ENCODE measurements around the gene DEFB108B. TPM values are rescaled to one million over a fixed set of nuclear protein-coding genes. Genes with fewer than 3 reads are reported as not detected.
A peak's percentile ranks its signal among the peaks of the same experiment; 100 is the strongest.
"Not testable (repeated sequence)": the region's sequence is repeated elsewhere in the genome, so short reads cannot be mapped to it uniquely, and the experiment has no call there.

Gene DEFB108B, protein sequence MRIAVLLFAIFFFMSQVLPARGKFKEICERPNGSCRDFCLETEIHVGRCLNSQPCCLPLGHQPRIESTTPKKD
- not detected for total RNA-seq

DNA sequence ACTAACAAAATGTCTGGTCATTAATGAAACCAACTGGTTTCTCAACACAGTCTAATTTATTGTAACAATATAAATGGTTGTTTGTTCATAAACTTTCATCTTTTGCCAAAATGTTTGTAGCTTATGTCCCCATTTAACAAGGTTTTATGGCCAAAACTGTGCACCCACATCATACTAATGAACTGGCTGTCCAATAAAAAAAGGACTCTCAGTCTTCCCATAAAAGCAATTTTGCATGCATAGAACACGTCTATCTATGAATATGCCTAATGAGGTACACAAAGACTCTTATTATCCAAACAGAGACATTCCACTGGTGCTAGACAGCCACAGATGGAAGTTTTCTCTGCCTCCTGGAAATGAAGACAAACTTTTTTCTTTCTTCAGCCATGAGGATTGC lies at the start of gene DEFB108B:
Gene DEFB108B, plus strand, starts transcription at position 390 of the 400 bp plus-strand sequence. Its CDS starts 0 bp downstream, at position 390.
- not testable (repeated sequence) for ATAC-seq

DNA sequence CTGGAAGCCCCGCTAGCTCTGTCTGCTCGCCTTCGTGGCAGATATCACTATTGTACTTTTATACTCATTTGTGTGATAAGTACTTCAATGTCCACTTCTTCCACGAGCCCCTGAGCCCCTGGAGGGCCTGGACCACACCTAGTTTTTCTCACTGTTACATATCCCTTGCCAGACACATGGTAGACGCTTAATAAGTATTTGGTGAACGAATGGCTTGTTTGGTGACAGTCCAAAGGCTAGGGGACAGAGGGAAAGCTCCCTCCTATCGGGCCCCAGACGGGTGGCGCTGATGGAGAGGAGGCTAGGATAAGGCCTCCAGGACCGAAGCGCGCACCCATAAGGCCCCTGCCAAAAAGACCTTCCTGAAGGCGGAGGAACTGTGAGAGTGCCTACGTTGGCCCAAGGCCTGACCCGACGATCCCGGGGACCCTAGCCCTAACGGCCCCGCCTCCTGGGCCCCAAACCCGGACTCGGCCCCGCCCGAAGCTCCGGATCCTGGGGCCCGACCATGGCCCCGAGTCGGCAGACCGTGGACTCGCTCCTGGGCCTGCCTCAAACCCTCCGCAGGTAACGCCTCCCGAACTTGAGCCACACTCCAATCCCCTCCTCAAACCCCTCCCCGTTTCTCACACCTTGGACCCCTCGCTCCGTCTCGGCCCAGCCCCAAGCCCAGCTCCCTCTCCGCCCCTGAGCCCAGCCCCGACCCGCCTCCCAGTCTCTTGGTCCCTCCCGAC lies 46.7 kb upstream of the DEFB108B start:
- ATAC-seq: peak; percentile 44

DNA sequence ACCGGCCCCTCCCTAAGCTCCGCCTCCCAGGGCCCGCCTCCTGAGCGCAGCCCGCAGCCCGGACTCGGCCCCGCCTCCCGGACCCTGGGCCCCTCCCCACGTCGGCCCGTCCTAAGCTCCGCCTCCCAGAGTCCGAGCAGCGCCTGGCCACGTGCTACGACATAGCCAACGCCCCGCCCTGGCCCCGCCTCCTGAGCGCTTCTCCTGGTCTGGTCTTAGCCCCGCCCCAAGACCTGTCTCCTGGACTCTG lies 46.2 kb upstream of the DEFB108B start:
- ATAC-seq: peak; percentile 100

DNA sequence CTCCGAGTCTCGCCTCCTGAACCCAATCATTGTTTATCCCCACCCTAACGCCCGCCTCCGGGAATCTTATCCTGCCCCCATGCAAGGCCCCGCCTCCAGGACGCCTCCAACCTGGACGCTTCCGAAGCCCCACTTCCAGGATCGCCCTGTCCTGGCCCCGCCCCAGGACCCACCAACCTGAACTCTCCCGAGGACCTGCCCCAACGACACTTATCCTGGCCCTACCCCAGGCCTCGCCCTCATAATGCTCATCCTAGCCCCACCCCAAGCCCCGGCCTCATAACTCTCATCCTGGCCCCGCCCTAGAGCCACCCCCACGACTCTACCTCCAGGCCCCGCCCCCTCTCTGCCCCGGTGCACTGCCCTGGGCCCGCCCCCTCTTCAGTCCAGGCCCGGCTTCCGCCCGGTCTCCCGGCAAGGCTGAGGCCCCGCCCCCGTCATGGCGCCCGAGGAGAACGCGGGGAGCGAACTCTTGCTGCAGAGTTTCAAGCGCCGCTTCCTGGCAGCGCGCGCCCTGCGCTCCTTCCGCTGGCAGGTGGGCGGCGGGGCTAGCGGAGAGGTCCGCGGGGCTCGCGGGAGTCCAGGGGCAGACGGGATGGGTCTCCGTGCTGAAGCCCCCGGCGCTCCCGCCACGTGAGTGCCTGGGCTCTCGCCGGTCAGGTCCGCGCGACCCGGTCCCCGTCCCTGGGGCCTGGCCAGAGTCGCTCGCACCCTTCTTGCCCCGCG lies 45.7 kb upstream of the DEFB108B start:
- ATAC-seq: peak; percentile 100

DNA sequence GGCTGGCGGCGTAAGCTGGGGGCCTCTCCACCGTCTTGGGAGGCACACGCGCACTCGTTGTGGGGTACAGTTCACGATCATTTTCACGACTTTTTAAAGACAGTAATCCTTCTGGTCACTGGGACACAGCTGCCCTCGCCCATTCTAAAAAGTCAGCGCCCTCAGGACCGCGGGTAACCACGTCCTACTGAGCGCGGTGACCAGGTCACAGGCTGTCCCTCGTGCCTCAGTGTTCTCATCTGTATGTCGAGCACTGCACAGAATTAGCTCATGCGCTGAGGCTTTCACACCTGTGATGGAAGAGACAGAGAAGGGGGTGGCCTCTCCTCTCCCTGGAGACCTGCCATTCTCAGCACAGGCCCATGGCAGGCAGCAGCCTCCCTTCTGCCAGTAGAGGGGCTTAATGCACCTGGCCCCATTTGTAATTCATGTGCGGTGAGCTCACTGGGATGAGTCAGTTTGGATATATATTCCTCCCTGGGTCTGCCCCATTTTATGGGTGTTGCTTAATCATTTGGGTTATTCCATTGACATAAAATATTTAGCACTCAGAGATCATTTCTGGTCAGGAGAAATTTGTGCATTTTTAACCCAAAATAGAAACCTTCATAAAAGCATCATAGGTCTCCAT lies 45.1 kb upstream of the DEFB108B start:
- ATAC-seq: not testable (repeated sequence)

DNA sequence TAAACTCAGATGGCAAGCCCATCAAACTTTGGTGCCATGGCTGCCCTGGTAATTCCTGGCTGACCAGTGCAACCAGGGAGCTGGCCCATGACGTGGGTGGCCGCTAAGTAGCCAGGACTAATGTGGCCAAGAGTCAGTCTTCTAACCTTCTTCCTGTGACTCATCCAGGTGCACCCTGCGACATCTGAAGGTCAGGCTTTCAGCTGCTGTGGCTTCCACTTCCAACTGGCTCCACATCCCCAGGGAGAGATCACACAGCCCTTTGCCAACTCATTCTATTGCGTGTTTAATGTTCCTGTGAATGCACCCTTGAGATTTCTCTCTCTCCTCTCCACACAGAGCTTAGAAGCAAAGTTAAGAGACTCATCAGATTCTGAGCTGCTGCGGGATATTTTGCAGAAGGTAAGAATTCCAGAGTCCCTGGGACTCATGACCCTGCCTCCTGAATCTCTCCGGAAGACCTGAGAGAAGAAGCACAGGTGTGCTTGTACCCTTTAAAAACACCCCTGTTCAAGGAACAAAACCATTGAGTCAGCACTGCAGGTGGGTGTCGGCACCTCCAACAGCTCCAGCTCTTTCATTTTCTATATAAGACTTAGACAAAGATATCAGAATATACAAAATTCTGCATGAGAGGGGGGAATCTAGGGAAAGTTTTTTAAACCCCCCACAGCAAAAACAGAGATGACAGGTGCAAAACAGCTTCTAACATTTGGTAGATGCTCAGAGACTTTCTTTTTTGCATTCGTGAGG lies 43.4 kb upstream of the DEFB108B start:
- ATAC-seq: not testable (repeated sequence)

DNA sequence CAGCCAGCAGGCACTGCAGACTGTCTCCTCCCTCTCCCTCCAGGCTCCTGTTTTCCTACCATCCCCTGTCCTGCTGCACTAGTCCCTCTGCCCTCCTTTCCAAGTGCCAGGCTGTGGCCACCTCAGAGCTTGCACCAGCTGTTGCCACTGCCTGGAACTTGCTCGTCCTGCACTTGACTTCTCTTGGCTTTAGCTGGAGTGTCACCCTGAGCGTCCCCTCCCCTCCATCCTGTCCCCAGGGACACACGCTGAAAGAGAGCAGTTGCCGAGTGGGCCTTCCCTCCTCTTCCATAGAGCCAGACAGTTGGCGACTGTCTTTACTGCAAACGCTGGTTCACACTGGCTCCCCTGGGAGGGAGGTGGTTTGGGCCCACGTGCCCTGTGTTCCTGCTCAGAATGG lies 41.9 kb upstream of the DEFB108B start:
- not testable (repeated sequence) for ATAC-seq

DNA sequence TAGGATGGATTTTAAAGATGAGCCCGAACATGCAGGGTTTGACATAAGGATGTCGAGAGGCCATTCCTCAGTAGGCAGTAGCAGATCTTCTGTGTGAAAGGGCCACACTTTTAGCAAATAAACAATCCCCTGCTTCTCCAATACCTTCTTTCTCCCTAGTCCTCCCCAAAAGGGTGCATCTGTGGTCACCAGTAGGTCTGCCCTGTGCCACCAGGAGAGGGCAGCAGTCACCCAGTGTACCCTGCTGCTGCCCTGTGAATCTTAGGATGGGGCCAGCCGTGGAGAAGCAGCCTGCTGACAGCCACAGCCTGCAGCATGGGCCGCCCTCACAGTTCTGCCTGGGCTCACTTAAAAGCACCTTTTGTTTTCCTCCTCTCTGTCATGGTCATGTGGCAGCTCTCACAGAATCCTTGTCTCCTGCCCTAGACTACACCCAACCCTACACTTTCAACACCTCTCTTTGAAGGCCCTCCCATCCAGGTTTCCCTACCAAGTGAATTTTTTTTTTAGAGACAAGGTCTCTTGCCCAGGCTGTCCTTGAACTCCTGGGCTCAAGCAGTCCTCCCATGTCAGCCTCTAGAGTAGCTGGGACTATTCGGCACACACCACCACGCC lies 40.3 kb upstream of the DEFB108B start:
- not testable (repeated sequence) for ATAC-seq

DNA sequence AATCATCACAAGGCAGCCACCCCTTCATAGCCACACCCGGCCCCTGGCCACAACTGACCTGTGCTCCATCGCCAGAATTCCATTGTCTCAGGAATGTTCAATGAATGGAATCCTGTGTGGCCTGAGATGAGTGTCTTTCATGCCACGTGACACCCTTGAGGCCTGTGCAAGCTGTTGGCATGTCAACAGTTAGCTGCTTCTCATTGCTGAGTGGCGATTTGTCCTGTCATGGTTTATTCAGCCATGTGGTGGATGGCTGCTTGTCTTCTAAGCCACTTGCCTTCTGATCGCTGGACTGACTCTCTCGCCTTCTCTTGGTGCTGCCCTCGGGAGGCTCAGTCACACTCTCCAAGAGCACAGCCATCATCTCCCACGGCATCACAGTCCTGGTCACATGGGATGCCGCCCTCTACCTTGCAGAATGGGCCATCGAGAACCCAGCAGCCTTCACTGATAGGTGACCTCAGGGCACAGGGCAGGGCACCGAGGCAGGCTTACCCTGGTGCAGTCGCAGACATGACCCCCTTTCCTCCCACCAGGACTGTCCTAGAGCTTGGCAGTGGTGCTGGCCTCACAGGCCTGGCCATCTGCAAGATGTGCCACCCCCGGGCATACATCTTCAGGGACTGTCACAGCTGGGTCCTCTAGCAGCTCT lies 38.5 kb upstream of the DEFB108B start:
- ATAC-seq: not testable (repeated sequence)

DNA sequence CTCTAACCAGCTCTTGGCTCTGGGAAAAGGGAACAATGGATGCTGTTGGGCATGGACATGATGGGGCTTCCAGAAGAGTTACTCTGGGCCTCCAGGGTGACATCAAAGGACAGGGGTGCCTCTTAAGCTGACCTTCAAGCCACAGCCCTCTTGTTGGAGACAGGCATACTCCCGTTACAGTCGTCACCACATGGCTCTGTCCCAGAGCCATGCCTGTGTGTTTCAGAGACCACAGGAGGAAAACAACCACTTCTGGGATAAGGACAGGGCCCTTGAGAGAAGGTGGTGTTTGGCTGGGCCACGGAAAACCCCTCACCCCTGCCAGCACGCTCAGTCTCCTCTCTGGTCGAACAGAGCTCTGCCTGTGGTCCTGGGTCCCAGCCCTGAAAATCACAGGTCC lies 37.8 kb upstream of the DEFB108B start:
- not testable (repeated sequence) for ATAC-seq

DNA sequence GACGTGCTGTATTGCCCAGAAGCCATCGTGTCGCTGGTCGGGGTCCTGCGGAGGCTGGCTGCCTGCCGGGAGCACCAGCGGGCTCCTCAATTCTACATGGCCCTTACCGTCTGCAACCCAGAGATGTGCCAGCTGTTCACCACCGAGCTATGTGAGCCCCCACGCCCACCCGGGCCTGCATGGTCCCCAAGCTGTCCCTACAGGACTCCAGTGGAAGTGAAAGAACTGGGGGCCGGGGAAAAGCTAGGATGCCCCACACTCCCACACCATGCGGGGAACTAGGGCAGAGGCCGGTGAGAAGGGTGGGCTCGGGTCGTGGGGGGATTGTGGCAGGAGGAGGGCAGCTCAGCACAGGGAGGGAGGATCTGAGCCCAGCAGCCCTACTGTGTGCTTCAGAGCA lies 37.0 kb upstream of the DEFB108B start:
- ATAC-seq: not testable (repeated sequence)

DNA sequence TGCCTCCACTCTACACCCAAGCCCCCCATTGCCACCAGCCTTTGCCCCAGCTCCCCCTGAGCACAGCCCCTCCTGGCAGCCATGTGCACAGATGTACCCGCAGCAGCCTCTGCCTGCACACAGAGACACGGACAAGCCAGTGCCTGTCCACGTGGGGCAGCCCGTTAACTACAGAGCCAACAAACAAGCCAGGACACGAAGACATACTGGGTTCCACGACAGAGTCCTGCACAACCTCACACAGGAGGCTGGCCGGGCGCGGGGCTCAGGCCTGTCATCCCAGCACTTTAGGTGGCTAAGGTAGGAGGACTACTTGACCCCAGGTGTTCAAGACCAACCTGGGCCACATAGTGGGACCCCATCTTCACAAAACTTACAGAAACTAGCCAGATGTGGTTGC lies 36.2 kb upstream of the DEFB108B start:
- not testable (repeated sequence) for ATAC-seq

DNA sequence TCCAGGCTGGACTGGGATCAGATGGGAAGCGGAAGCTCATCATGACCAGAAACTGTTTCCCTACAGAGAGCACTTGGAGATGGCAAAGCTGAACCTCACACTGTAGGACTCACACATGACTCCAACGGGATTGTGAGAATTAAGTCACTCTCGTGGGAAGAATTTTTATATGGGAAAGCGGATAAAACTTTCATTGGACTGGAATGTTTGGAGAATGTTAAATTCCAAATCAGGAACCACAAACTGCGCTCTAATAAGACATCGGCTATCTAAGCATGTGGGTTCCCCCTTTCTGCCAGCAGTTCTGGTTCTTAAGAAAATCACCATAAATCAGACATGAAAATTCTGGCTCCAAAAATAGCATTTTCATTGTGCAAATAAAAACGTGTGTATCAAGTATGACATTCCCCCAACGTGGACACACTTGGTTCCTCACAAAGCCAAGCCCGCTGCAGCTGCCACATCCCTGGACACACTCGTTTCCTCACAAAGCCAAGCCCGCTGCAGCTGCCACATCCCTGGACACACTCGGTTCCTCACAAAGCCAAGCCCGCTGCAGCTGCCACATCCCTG lies 33.4 kb upstream of the DEFB108B start:
- not testable (repeated sequence) for ATAC-seq

DNA sequence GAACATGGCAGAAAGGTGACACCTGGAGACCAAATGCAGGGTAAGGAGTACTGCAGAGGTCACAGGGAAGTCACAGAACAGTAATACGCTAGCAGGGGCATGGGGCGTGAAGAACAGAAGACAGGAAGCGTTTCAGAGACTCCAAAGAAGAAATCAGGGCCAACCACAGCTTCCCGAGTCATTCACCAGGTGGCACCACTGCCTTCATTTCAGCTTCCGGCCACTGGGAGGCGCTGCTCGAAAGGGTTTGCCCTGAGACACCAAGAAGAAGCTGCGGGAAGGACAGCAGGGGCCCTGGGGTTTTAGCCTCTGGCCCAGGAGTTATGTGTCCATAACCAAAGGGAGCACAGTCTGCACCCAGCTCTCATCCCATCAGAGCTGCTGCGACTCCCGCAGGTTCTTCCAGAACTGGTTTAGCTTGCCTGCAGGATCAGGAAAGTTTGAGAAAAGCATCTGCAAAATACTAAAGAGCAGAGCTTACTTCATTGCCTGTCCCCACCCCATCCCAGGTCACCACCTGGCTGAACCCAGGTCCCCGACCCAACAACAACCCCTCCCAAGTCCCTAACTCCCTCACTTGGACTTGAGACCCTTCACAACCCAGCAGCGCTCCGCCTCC lies 32.6 kb upstream of the DEFB108B start:
- ATAC-seq: not testable (repeated sequence)

DNA sequence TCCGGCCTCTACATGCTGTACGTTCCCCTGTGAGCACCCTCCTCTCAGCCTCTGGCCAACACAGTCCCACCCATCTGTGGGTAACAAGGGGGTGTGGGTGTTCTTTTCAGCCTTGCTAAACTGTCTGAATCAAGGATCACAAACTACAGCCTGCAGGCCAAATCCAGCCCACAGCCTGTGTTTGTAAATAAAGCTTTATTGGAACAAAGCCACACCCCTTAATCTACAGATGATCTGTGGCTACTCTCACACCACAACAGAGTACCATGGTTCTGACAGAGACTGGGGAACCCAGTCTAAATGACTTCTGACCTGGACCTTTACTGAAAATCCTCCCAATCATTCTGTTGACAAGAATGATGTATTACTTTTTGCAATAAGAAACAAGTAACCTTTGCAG lies 32.0 kb upstream of the DEFB108B start:
- ATAC-seq: not testable (repeated sequence)

DNA sequence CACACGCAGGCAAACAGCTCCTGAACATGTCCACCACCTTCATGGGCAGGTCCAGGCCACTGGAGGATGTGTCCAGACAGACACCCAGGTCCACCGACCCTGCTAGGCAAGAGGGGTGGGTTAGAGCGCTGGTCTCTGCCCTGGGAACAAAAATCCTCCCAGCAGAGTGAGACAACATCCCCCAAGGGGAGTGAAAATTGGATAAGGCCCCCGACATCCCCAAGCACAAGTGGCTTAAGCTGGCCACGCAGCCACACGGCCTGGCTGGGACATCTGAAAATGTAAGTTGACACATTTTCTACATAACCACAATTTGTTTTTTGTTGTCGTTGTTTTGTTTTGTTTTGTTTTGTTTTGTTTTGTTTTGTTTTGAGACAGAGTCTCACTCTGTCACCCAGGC lies 30.1 kb upstream of the DEFB108B start:
- not testable (repeated sequence) for ATAC-seq

DNA sequence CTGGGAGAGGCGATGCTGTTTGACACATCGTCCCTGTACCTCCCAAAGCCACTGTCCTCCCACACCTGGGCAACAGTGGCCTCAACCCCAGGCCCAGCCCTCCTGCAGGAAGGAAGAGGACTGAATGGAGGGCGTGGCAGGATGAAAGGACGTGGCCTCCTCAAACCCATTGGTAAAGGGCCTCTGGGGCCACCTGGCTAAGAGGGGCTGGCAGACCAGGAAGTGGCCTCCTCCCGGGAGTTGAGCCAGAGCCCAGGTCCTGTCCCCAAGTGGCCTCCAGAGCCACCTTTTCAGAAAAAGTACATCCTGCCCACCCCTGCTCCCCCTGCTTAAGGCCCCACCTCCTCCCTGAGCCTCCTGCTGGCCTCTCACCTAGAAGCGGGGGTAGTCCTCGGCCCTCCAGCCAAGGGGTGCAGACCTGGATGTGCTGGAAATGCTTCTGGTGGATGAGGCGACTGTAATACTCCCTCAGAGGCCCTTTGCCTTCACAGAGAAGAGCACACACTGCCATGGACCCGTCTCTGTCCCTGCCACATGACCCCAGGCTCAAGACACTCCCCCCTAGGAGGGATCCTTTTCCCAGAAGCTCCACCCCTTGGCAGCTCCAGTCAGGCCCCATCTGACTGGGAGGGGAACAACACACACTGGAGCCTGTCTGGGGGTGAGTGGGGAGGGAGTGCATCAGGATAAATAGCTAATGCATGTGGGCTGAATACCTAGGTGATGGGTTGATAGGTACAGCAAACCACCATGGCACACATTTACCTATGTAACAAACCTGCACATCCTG lies 28.6 kb upstream of the DEFB108B start:
- ATAC-seq: not testable (repeated sequence)

DNA sequence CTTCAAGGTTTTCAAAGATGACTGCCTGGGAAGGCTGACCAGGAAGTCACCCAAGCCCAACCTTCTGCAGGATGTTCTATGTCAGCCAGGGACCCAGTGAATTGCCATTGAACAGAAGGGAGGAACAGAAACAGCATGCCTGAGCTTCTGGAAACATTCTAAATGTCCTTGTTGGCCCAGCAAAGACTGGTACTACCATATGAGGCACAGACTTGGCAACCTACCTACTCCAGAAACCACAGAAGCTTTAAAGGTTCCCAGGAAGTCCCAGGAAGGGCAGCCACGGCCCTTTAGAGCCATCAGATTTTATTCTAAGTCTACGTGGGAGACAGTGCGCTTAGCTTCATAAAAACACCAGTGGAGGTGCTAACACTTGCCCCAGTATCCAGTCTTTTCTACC lies 20.5 kb upstream of the DEFB108B start:
- not testable (repeated sequence) for ATAC-seq

DNA sequence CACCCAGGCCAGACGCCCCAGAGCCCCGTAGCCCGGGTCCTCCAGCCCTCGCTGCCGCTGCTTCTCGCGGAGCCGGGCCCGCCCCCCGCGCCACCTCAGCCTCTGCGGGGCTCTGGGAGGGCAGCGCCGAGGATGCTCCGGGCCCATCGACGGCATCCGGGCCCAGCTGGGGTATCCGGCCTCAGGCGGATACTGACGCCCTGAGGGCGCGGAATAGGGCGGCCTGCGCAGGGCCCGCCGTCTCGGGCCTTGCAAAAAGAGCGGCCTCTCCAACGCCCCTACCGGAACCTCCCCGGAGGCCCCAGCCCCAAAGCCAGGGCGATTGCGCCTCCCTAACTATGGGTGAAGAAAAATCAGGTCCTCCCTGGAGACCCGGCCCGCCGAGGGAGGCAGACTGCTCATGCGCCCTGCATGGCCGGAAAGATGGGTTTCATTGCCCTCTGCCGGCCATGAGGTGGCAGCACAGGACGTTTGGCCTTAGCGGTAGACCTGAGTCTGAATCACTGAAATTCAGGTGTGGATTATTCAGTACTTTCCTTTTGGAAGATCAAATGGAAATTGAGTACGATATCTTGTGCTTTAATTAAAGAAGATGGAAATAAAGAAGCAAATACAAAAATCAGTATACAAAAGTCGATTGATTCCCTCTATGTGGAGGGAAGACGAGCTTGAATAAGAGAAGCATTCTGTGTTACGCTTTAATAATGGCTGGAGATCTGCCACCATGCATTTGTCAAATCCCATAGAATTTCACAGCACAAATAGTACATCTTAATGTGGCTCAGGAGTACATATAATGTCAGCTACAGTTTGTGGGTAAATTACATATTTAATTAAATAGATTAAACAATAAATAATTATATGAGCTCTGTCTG lies 19.3 kb upstream of the DEFB108B start:
- not testable (repeated sequence) for ATAC-seq

All from esophagus mucosa (tissue), 1 donor.